ENCODE results near the gene DHRS1.

DNA sequence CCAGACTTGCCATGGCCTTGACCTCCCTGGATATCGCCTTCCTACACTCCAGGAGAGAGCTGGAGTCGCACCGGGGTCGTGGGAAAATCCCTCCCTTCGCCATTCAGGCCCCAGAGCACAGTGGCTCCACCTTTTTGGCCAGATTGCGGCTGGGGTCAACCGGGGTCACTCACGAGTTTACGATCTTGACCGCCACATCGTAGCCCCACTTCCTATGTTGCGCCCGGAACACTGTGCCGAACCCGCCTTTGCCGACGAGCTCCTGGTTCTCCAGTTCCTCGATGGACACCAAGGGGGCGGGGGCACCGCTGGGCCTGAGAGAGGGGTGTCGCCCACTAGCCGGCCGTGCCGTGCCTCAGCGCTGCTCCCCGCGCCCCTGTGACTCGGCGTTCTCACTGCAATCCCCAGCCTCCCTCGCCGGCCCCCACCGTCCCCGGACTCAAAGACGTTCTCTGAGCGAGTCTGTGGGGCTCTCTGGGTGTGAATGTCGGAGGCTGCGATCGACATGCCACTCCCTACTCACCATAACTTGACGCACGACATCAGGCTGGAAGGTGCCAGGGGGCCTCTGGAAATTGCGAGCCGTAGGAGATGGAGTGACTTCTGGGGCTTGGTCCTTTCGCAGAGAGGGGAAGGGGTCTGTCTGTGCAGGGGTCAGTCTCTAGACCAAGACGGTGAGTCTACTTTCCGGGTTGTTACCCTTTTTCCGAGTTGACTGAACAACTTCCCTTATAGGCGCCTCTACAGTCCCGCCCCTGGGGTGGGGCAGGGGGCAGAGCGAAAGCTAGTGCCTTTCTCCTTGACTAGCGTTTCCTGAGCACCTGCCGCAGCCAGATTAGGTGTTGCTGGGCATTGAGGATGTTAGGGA, 39.9 kb upstream of the DHRS1 start, which contains the start of gene RIPK3:
- TF ChIP-seq, protein P1, sequence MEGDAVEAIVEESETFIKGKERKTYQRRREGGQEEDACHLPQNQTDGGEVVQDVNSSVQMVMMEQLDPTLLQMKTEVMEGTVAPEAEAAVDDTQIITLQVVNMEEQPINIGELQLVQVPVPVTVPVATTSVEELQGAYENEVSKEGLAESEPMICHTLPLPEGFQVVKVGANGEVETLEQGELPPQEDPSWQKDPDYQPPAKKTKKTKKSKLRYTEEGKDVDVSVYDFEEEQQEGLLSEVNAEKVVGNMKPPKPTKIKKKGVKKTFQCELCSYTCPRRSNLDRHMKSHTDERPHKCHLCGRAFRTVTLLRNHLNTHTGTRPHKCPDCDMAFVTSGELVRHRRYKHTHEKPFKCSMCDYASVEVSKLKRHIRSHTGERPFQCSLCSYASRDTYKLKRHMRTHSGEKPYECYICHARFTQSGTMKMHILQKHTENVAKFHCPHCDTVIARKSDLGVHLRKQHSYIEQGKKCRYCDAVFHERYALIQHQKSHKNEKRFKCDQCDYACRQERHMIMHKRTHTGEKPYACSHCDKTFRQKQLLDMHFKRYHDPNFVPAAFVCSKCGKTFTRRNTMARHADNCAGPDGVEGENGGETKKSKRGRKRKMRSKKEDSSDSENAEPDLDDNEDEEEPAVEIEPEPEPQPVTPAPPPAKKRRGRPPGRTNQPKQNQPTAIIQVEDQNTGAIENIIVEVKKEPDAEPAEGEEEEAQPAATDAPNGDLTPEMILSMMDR (IDR thresholded peaks at IDR 0.05) = no peak
- TF ChIP-seq POLR2A (IDR thresholded peaks at IDR 0.05; ENCODE audit: low read depth) (no peak), POLR2AphosphoS5 (IDR thresholded peaks at IDR 0.05) (no peak)
